Muscle layer of colon (tissue), 2 donors: ENCODE results near the gene CBLB.

Experiments
- H3K27ac ChIP-seq: one replicate; pipeline ENCODE4 v1.7.0; 2013; ENCODE audit warnings: low read depth, mild to moderate bottlenecking, low read length, moderate library complexity
- H3K27me3 ChIP-seq, 2 donors: one replicate each; pipeline ENCODE4 v1.7.0; 2013; ENCODE audit warnings: low read length in 2 of 2, mild to moderate bottlenecking in 2 of 2; ENCODE audit not compliant: insufficient read depth in 2 of 2, control insufficient read depth in 1 of 2
- H3K36me3 ChIP-seq: one replicate; pipeline ENCODE4 v1.7.0; 2013; ENCODE audit warnings: mild to moderate bottlenecking, low read length; ENCODE audit not compliant: insufficient read depth
- H3K4me1 ChIP-seq: one replicate; pipeline ENCODE4 v1.7.0; 2013; ENCODE audit warnings: mild to moderate bottlenecking, low read length; ENCODE audit not compliant: insufficient read depth
- H3K4me3 ChIP-seq, 2 donors: one replicate each; pipeline ENCODE4 v1.7.0; 2013; ENCODE audit warnings: low read length in 2 of 2, low read depth in 1 of 2, mild to moderate bottlenecking in 1 of 2, moderate library complexity in 1 of 2
- H3K9ac ChIP-seq: one replicate; pipeline ENCODE4 v1.7.0; 2013; ENCODE audit warnings: low read length
- H3K9me3 ChIP-seq: one replicate; pipeline ENCODE4 v1.7.0; 2013; ENCODE audit warnings: mild to moderate bottlenecking, low read length
- donor health status: abdominal sarcoma.
- donor health status: Adenocarcinoma of cecum.

The CBLB gene

GRCh38 chr3:105869531-105869833 lies 670 bp upstream of the CBLB start:
- Histone ChIP-seq H3K27ac (peak overlapping the region; percentile 83), H3K9me3 (no peaks in the 10 kb centered on the region), H3K36me3 (peaks cover under 1% of the 10 kb centered on the region), H3K4me3 (peak overlapping the region; percentile 77 to 98), H3K9ac (peak overlapping the region; percentile 55), H3K4me1 (peaks cover 21% of the 10 kb centered on the region), H3K27me3 (no peaks in the 10 kb centered on the region)

- H3K9ac ChIP-seq: peak overlapping the region; percentile 87
- H3K4me3 ChIP-seq: peak overlapping the region; percentile 77 to 98
- peaks cover 26% of the 10 kb centered on the region for H3K4me1 ChIP-seq
- no peaks in the 10 kb centered on the region for H3K9me3 ChIP-seq
- no peaks in the 10 kb centered on the region for H3K27me3 ChIP-seq
- peak overlapping the region; percentile 83 for H3K27ac ChIP-seq
- peaks cover 9% of the 10 kb centered on the region for H3K36me3 ChIP-seq
Measured at GRCh38 chr3:105868431-105868741, 426 bp downstream of the CBLB start.

GRCh38 chr3:105867712-105868430 lies 941 bp downstream of the CBLB start:
- H3K27me3 ChIP-seq: no peaks in the 10 kb centered on the region
- peak overlapping the region; percentile 87 for H3K9ac ChIP-seq
- H3K9me3 ChIP-seq: no peaks in the 10 kb centered on the region
- H3K4me3 ChIP-seq: peak overlapping the region; percentile 77 to 98
- peak overlapping the region; percentile 83 for H3K27ac ChIP-seq
- H3K4me1 ChIP-seq: peaks cover 26% of the 10 kb centered on the region
- H3K36me3 ChIP-seq: peaks cover 9% of the 10 kb centered on the region

- no peaks in the 10 kb centered on the region for H3K9me3 ChIP-seq
- H3K4me3 ChIP-seq: peak overlapping the region; percentile 77 to 98
- no peak overlapping the region for H3K27ac ChIP-seq
- peaks cover 26% of the 10 kb centered on the region for H3K4me1 ChIP-seq
- no peaks in the 10 kb centered on the region for H3K27me3 ChIP-seq
- peaks cover 9% of the 10 kb centered on the region for H3K36me3 ChIP-seq
- H3K9ac ChIP-seq: peak overlapping the region; percentile 87
Measured at GRCh38 chr3:105866656-105867653, 1.9 kb downstream of the CBLB start.

- peaks cover 26% of the 10 kb centered on the region for H3K4me1 ChIP-seq
- no peaks in the 10 kb centered on the region for H3K27me3 ChIP-seq
- H3K4me3 ChIP-seq: peak overlapping the region in 1 of 2 donors; percentile 77
- H3K36me3 ChIP-seq: peaks cover 9% of the 10 kb centered on the region
- H3K27ac ChIP-seq: no peak overlapping the region
- H3K9ac ChIP-seq: no peak overlapping the region
- no peaks in the 10 kb centered on the region for H3K9me3 ChIP-seq
Measured at GRCh38 chr3:105865867-105866350, 2.9 kb downstream of the CBLB start.

- no peak overlapping the region for H3K9ac ChIP-seq
- no peak overlapping the region for H3K4me3 ChIP-seq
- peaks cover 24% of the 10 kb centered on the region for H3K4me1 ChIP-seq
Measured at GRCh38 chr3:105865016-105865623, 3.7 kb downstream of the CBLB start.

GRCh38 chr3:105864212-105864611 lies 4.6 kb downstream of the CBLB start:
- Histone ChIP-seq H3K4me1 (peaks cover 20% of the 10 kb centered on the region), H3K9ac (no peak overlapping the region), H3K9me3 (no peaks in the 10 kb centered on the region), H3K36me3 (peaks cover 9% of the 10 kb centered on the region), H3K27ac (no peak overlapping the region), H3K27me3 (no peaks in the 10 kb centered on the region), H3K4me3 (no peak overlapping the region)

More at GRCh38 chr3:105865016-105865623, 3.7 kb downstream of the CBLB start:
- no peaks in the 10 kb centered on the region for H3K9me3 ChIP-seq
- H3K27me3 ChIP-seq: no peaks in the 10 kb centered on the region
- peaks cover 9% of the 10 kb centered on the region for H3K36me3 ChIP-seq
- H3K27ac ChIP-seq: no peak overlapping the region

GRCh38 chr3:105863608-105864007 lies 5.2 kb downstream of the CBLB start:
- Histone ChIP-seq H3K36me3 (peaks cover 9% of the 10 kb centered on the region), H3K4me3 (no peak overlapping the region), H3K4me1 (peaks cover 20% of the 10 kb centered on the region), H3K9ac (no peak overlapping the region), H3K9me3 (no peaks in the 10 kb centered on the region), H3K27ac (no peak overlapping the region), H3K27me3 (no peaks in the 10 kb centered on the region)

GRCh38 chr3:105862217-105862616 lies 6.6 kb downstream of the CBLB start:
- no peak overlapping the region for H3K27ac ChIP-seq
- H3K4me3 ChIP-seq: no peak overlapping the region
- H3K27me3 ChIP-seq: no peaks in the 10 kb centered on the region
- H3K36me3 ChIP-seq: peaks cover 9% of the 10 kb centered on the region
- H3K9me3 ChIP-seq: no peaks in the 10 kb centered on the region
- peaks cover 19% of the 10 kb centered on the region for H3K4me1 ChIP-seq
- H3K9ac ChIP-seq: no peak overlapping the region

GRCh38 chr3:105860641-105861040 lies 8.2 kb downstream of the CBLB start:
- Histone ChIP-seq H3K36me3 (peaks cover 9% of the 10 kb centered on the region), H3K4me3 (no peak overlapping the region), H3K27ac (no peak overlapping the region), H3K9me3 (no peaks in the 10 kb centered on the region), H3K9ac (no peak overlapping the region), H3K27me3 (no peaks in the 10 kb centered on the region), H3K4me1 (peaks cover 9% of the 10 kb centered on the region)

- no peaks in the 10 kb centered on the region for H3K9me3 ChIP-seq
- no peaks in the 10 kb centered on the region for H3K36me3 ChIP-seq
- H3K4me3 ChIP-seq: no peak overlapping the region
- H3K27ac ChIP-seq: no peak overlapping the region
- H3K4me1 ChIP-seq: no peaks in the 10 kb centered on the region
- H3K27me3 ChIP-seq: no peaks in the 10 kb centered on the region
- no peak overlapping the region for H3K9ac ChIP-seq
Measured at GRCh38 chr3:105858017-105858416, 10.8 kb downstream of the CBLB start.
